Tibial nerve (tissue), 4 donors: ENCODE results near the gene CKAP4. TPM values are rescaled to one million over a fixed set of nuclear protein-coding genes. Genes with fewer than 3 reads are reported as not detected.
A peak's percentile ranks its signal among the peaks of the same experiment; 100 is the strongest.

Experiments used
- DNase-seq, 2 donors: peaks; one replicate each; pipeline ENCODE4 v3.0.0-alpha.2; 2019; ENCODE audit warnings: low spot score in 2 of 2
- H3K27ac ChIP-seq, 4 donors: fragments of 200-600 bp; sonication (generic) in 3 of 4; one replicate each; pipeline ENCODE4 v1.5.1; 2017 to 2019; ENCODE audit warnings: mild to moderate bottlenecking in 1 of 4
- H3K27me3 ChIP-seq, 2 donors: fragments of 200-600 bp; sonication (generic) in 1 of 2; one replicate each; pipeline versions ENCODE4 v1.5.1 to v1.6.0; 2017 to 2019
- H3K36me3 ChIP-seq, 3 donors: fragments of 200-600 bp; sonication (generic); one replicate each; pipeline ENCODE4 v1.5.1; 2018 to 2019
- H3K4me1 ChIP-seq, 4 donors: fragments of 200-600 bp; sonication (generic) in 3 of 4; one replicate each; pipeline ENCODE4 v1.5.1; 2017 to 2019
- H3K4me3 ChIP-seq, 4 donors: fragments of 200-600 bp; sonication (generic) in 3 of 4; one replicate each; pipeline ENCODE4 v1.5.1; 2017 to 2019; ENCODE audit warnings: mild to moderate bottlenecking in 1 of 4, moderate library complexity in 1 of 4
- H3K9me3 ChIP-seq, 4 donors: fragments of 200-600 bp; sonication (generic) in 3 of 4; one replicate each; pipeline ENCODE4 v1.5.1; 2017 to 2019
- CTCF ChIP-seq, 5 experiments: fragments of 200-600 bp in 3 of 5; fragments of 450-650 bp in 2 of 5; sonication (generic) in 3 of 5; IDR thresholded peaks; one replicate each; pipeline ENCODE4 v1.5.1; 2016 to 2019; ENCODE audit warnings: antibody characterized with exemption in 5 of 5, mild to moderate bottlenecking in 3 of 5, moderate library complexity in 2 of 5
- EP300 ChIP-seq, 2 donors: sonication (generic); formaldehyde crosslinking; IDR thresholded peaks; one replicate each; pipeline ENCODE4 v1.6.1; 2017; ENCODE audit warnings: antibody characterized with exemption in 2 of 2, mild to moderate bottlenecking in 1 of 2
- POLR2A ChIP-seq, 2 donors: fragments of 450-650 bp; IDR thresholded peaks; one replicate each; pipeline ENCODE4 v1.6.1; 2017; ENCODE audit warnings: antibody characterized with exemption in 2 of 2, mild to moderate bottlenecking in 2 of 2, moderate library complexity in 2 of 2
- WGBS, 2 donors: methylation state at CpG; one replicate each; pipeline ENCODE4 v1.1.5; 2018; 5-methylcytosine and 5-hydroxymethylcytosine counted together
- total RNA-seq, 4 donors: library from RNA; depleted of rRNA; stranded (reverse); fragments of >200 nt; gene quantifications; one replicate each; pipeline ENCODE4 v1.1.0, GENCODE V29; 2016

The CKAP4 gene
- total RNA-seq, 4 donors from 2014 or later: 29.9 to 49.5 (median 38.7) TPM

GRCh38 chr12:106227641-106228319, 20.0 kb downstream of the CKAP4 start:
- H3K27ac ChIP-seq: no peak overlapping the region
- no peaks in the 10 kb centered on the region for H3K27me3 ChIP-seq
- no peaks in the 10 kb centered on the region for H3K9me3 ChIP-seq
- no peak overlapping the region for H3K4me3 ChIP-seq
- DNase-seq: no peak
- no peaks in the 10 kb centered on the region for H3K36me3 ChIP-seq
- H3K4me1 ChIP-seq: peaks cover 0 to 15% (median 3%) of the 10 kb centered on the region in 4 donors
- TF ChIP-seq EP300 (IDR thresholded peaks at IDR 0.05): no peak
- TF ChIP-seq POLR2A (IDR thresholded peaks at IDR 0.05): no peak
- TF ChIP-seq CTCF (IDR thresholded peaks at IDR 0.05): no peak
- 75 to 80% methylated on average over 8 of the region's 8 CpGs for WGBS, 2 donors

GRCh38 chr12:106226884-106227640, 20.8 kb downstream of the CKAP4 start:
- peak in 1 of 2 donors; percentile 57 for DNase-seq
- peaks cover 0 to 15% (median 3%) of the 10 kb centered on the region in 4 donors for H3K4me1 ChIP-seq
- 48 to 54% methylated on average over 11 of the region's 11 CpGs for WGBS, 2 donors
- no peaks in the 10 kb centered on the region for H3K9me3 ChIP-seq
- TF ChIP-seq POLR2A (IDR thresholded peaks at IDR 0.05): no peak
- TF ChIP-seq EP300 (IDR thresholded peaks at IDR 0.05): no peak
- peak; percentile 58 to 88 (median 74) for TF ChIP-seq CTCF (IDR thresholded peaks at IDR 0.05)
- no peaks in the 10 kb centered on the region for H3K27me3 ChIP-seq
- no peaks in the 10 kb centered on the region for H3K36me3 ChIP-seq
- H3K4me3 ChIP-seq: no peak overlapping the region
- peak overlapping the region in 1 of 4 donors; percentile 7 for H3K27ac ChIP-seq

GRCh38 chr12:106224355-106224706, 23.5 kb downstream of the CKAP4 start:
- Histone ChIP-seq H3K9me3 (no peaks in the 10 kb centered on the region), H3K4me3 (no peak overlapping the region), H3K27me3 (no peaks in the 10 kb centered on the region), H3K27ac (no peak overlapping the region), H3K36me3 (no peaks in the 10 kb centered on the region), H3K4me1 (peaks cover 0 to 15% (median 3%) of the 10 kb centered on the region in 4 donors)
- no peak for DNase-seq
- WGBS, 2 donors: 27% methylated on average over 4 of the region's 4 CpGs
- no peak for TF ChIP-seq POLR2A (IDR thresholded peaks at IDR 0.05)
- TF ChIP-seq EP300 (IDR thresholded peaks at IDR 0.05): no peak
- TF ChIP-seq CTCF (IDR thresholded peaks at IDR 0.05): peak in 1 of 5 experiments; percentile 8

GRCh38 chr12:106223485-106224354, 24.1 kb downstream of the CKAP4 start:
- Histone ChIP-seq H3K9me3 (peaks cover 0 to 4% (median 0%) of the 10 kb centered on the region in 4 donors), H3K4me3 (no peak overlapping the region), H3K4me1 (peaks cover 0 to 15% (median 3%) of the 10 kb centered on the region in 4 donors), H3K27me3 (no peaks in the 10 kb centered on the region), H3K27ac (peak overlapping the region in 2 of 4 donors; percentile 23 to 24), H3K36me3 (no peaks in the 10 kb centered on the region)
- WGBS, 2 donors: 29 to 40% methylated on average over 9 of the region's 9 CpGs
- peak; percentile 50 to 68 for DNase-seq
- TF ChIP-seq CTCF (IDR thresholded peaks at IDR 0.05): peak; percentile 92 to 95 (median 94)
- TF ChIP-seq EP300 (IDR thresholded peaks at IDR 0.05): peak in 1 of 2 donors; percentile 31
- no peak for TF ChIP-seq POLR2A (IDR thresholded peaks at IDR 0.05)
